Esophagus muscularis mucosa (tissue), 4 donors: ENCODE results near the gene CDIPT.

Source experiments
- EP300 ChIP-seq: sonication (generic); formaldehyde crosslinking; IDR thresholded peaks from one replicate; pipeline ENCODE4 v1.6.1; 2017; ENCODE audit warnings: antibody characterized with exemption
- POLR2A ChIP-seq: fragments of 450-650 bp; IDR thresholded peaks from one replicate; pipeline ENCODE4 v1.6.1; 2017; ENCODE audit warnings: antibody characterized with exemption, moderate library complexity, mild to moderate bottlenecking, low read depth
- POLR2AphosphoS5 ChIP-seq, 2 donors: sonication (generic); formaldehyde crosslinking; IDR thresholded peaks; one replicate each; pipeline ENCODE4 v1.6.1; 2017; ENCODE audit warnings: antibody characterized with exemption in 2 of 2
- TF ChIP-seq, protein P1 (sequence below), 3 experiments: fragments of 200-600 bp in 2 of 3; fragments of 450-650 bp in 1 of 3; sonication (generic) in 2 of 3; IDR thresholded peaks; one replicate each; pipeline ENCODE4 v1.5.1; 2017 to 2019; ENCODE audit warnings: antibody characterized with exemption in 3 of 3, mild to moderate bottlenecking in 2 of 3, moderate library complexity in 1 of 3

DNA sequence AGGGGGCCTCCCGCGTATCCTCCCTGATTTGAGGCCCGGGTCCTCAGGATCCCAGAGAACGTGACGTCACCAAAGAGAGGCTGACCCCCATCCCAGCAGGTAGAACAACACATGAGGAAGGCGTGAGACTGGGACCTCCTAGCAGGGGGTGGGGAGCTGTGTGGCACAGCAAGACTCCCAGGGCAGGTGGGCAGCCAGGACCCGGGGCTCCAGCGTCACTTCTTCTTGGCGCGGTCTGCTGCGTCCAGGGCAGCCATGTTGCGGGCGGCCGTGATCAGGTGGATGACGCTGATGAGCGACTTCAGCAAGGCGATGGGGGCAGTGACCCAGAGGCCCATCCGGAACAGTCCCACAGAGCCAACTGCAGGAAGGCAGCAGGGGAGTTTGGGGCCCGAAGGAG is 4.1 kb downstream of the CDIPT start:
- TF ChIP-seq, protein P1, sequence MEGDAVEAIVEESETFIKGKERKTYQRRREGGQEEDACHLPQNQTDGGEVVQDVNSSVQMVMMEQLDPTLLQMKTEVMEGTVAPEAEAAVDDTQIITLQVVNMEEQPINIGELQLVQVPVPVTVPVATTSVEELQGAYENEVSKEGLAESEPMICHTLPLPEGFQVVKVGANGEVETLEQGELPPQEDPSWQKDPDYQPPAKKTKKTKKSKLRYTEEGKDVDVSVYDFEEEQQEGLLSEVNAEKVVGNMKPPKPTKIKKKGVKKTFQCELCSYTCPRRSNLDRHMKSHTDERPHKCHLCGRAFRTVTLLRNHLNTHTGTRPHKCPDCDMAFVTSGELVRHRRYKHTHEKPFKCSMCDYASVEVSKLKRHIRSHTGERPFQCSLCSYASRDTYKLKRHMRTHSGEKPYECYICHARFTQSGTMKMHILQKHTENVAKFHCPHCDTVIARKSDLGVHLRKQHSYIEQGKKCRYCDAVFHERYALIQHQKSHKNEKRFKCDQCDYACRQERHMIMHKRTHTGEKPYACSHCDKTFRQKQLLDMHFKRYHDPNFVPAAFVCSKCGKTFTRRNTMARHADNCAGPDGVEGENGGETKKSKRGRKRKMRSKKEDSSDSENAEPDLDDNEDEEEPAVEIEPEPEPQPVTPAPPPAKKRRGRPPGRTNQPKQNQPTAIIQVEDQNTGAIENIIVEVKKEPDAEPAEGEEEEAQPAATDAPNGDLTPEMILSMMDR (IDR thresholded peaks at IDR 0.05) = no peak
- TF ChIP-seq POLR2A = no peak
- no peak for TF ChIP-seq POLR2AphosphoS5 (IDR thresholded peaks at IDR 0.05)
- no peak for TF ChIP-seq EP300
